Hepatocyte (in vitro differentiated cells): ENCODE data around the gene NCOA6.

Experiments used
- EZH2 ChIP-seq: fragments of 200-600 bp; sonication (generic); IDR thresholded peaks from 2 replicates; pipeline ENCODE4 v1.6.1; 2016; ENCODE audit warnings: antibody characterized with exemption, mild to moderate bottlenecking, borderline replicate concordance
- EZH2phosphoT487 ChIP-seq: fragments of 200-600 bp; sonication (generic); IDR thresholded peaks from one replicate; pipeline ENCODE4 v1.6.1; 2018; ENCODE audit warnings: antibody characterized with exemption, mild to moderate bottlenecking, low read depth, moderate library complexity; ENCODE audit not compliant: unreplicated experiment, severe bottlenecking
- TF ChIP-seq, protein P1 (sequence below): fragments of 200-600 bp; sonication (generic); IDR thresholded peaks from 2 replicates; pipeline ENCODE4 v1.5.1; 2016; ENCODE audit warnings: antibody characterized with exemption, mild to moderate bottlenecking; ENCODE audit not compliant: poor library complexity

DNA sequence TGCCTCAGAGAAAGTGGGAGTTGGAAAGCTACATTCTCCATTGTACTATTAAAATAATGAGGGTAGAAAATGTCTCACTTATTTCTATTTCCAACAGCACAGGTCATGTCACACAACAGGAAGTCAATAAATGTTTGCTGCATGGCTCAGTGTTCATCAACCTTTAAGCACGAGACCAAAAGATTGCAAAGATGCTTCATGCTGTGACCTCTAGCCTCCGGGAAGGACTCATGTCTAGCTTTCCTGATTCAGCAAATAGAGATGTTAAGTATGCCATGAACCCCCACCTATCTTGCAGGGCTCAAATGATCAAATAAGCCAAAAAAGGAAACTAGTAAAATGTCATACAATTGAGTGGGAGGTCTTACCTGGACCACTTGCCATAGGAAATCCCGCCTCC, 57.4 kb downstream of the NCOA6 start:
- TF ChIP-seq, protein P1, sequence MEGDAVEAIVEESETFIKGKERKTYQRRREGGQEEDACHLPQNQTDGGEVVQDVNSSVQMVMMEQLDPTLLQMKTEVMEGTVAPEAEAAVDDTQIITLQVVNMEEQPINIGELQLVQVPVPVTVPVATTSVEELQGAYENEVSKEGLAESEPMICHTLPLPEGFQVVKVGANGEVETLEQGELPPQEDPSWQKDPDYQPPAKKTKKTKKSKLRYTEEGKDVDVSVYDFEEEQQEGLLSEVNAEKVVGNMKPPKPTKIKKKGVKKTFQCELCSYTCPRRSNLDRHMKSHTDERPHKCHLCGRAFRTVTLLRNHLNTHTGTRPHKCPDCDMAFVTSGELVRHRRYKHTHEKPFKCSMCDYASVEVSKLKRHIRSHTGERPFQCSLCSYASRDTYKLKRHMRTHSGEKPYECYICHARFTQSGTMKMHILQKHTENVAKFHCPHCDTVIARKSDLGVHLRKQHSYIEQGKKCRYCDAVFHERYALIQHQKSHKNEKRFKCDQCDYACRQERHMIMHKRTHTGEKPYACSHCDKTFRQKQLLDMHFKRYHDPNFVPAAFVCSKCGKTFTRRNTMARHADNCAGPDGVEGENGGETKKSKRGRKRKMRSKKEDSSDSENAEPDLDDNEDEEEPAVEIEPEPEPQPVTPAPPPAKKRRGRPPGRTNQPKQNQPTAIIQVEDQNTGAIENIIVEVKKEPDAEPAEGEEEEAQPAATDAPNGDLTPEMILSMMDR, result no peak
- TF ChIP-seq EZH2 (no peak), EZH2phosphoT487 (no peak)
